CD4-positive, alpha-beta T cell treated with Interleukin-2 at 100 ng/mL for 4 hours (primary cell): Measurements from ENCODE around the gene AKAP6.

ENCODE experiments used
- DNase-seq: peaks from one replicate; pipeline ENCODE4 v3.0.0-alpha.2; 2020; ENCODE audit warnings: low spot score

Gene AKAP6

DNA sequence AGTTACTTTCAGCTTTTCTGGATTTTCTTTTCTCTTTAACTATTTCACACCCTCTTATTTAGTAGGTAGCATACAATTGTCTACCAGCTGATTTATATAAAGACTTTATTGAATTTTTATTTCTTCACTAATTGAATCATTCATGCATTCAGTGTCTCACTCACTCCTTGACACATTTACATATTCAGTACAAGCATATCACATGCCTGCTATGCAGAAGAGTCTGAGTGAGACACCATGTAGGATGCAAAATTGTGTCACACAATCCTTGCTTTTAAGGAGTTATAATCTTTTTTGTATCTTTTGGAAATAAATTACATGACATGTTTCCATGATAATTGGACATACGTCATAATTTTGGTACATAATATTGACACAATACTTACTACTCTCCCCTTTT is 83.0 kb downstream of the AKAP6 start:
- no peak for DNase-seq

DNA sequence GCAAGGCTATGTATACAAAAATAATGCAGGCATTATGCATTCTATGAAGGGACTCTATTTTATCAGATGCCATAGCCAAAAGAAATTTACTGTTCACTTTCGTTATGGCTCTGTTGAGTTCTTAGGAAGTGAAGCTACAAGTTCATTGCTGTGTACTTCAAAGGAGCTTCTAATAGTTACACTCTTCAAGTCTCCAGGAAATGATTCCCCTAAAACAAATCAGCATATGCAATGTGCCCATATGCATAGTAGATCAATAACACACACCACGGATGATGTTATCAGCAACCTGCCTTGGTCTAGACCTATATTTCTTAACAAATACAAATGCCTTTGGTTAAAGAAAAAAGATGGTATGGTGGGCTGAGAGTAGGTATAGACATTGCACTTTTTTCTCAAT is 83.4 kb downstream of the AKAP6 start:
- DNase-seq, result no peak

DNA sequence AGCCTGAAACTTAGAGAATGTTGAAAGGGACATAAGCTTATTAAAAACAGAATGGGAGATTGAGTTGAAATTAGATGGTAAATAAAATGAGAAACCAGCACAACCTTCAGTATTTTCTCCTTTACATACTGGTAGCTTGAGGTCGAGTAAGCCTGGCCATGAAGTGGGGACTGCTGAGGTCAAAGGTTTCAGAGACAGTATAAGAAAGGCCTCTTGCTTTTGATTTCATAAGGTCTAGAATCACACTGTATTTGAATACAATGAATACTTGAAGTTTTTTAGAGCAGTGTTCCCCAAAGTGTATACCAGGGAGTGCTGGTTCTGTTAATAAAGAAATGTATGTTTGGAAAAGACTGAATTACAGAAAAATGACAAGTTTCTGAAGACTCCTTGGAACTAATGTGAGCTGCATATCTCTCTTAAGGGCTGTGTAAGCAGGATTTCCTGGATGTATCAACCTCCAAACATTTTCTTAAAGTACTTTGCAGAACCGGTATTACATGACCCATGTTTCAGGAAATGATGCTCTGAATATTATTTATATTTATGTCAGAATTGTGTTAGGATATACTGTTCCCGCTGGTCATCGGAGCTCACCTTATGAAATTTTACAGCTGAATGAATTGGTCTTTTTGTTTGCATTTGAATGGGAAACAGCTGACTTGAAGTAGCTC is 85.0 kb downstream of the AKAP6 start:
- no peak for DNase-seq

DNA sequence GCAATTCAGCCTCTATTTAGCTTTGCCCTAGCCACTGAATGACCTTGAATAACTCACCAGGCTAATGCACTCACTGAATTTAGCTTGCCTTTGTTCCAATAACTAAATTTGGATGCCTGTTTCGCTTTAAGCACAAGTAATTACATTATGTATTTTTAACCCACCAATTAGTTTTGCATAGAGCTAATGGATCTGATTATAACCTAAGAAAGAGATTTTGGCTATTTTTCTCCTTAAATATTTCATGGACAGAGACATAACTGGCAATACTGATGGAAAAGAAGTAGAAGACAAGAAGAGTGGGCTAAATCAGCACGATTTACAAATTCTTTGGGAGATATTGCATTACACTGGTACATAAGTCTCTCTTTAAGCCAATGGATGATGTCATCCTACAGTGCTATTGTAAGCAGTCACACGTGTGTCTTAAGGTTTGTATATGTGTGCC is 85.7 kb downstream of the AKAP6 start:
- DNase-seq, result no peak

DNA sequence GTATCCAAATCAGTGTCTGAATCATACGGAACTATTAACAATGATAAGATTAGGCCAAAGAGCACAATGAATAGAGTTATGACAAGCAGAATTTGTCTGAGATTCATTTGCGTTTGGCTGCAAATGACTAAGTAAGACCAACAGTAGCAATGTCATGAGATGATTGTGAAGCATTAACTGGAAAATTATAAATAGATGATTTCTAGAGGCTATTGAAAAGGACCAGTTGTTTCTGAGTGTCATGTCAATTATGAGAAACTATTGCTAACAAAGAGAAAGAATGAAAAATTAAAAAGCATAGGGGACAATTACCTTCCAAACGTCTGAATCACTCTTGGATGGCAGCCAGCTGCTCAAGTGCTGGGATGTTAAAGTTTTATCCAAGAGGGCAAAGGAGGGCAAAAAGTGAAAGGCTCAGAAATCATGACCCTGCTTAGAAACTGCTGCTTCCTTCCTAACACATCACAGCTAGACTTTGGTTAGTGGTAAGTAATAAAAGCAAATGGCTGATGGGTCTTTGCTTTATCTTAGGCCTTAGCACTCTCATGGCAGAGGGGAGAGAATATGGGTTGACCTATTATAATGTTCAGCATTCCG is 89.0 kb downstream of the AKAP6 start:
- DNase-seq, result no peak

DNA sequence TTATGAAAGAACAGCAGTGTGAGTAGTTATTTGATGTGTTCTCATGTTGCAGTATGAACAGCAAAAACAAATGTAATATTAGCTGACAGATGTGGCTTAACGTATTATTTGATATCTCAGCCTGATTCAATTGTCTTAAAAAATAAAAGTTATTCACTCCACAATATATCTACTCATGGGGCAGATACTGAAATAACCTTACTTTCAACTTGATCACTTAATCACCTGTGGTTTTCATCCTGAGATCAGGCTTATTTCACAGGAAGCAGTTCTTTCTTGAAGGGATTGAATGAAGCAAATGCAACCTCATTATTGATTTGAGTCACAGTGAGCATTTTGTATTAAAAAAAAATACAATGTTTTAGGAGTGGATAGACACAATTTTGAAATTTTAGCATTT is 90.3 kb downstream of the AKAP6 start:
- no peak for DNase-seq

DNA sequence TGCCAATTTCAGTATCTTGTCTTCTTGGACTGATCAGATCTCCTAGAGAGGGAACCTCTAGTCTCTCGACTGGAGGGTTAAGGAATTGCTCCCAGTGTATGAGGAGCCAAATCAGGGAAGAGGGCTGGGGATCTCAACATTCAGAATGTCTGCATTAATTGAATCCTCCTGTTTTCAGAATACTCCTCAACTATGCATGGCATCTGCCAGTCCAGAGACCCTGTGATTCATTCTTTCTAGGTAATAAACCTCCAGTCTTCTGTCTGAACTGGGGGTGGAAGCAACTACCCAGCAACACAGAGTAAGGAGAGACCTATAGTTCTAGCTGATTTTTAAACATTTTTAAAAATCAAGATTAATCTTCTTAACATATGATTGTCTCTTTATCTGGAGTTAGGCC is 92.7 kb downstream of the AKAP6 start:
- no peak for DNase-seq

DNA sequence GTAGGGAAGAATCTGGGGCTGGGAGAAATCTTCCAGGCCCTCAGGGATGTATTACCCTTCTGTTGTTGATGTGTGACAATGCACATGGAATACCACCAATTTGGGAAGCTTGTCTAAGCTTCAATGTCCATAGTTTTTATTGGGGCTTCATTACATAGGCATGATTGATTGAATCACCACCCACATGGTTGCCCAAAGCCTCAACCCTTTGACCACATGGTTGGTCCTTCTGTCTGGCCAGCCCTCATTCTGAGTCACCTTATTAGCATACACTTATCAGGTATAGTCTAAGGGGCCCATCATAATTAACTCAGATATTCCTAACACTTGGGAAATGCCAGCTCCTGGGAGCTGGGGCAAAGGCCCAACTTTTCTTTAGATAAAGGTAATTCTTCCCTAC is 93.3 kb downstream of the AKAP6 start:
- no peak for DNase-seq

DNA sequence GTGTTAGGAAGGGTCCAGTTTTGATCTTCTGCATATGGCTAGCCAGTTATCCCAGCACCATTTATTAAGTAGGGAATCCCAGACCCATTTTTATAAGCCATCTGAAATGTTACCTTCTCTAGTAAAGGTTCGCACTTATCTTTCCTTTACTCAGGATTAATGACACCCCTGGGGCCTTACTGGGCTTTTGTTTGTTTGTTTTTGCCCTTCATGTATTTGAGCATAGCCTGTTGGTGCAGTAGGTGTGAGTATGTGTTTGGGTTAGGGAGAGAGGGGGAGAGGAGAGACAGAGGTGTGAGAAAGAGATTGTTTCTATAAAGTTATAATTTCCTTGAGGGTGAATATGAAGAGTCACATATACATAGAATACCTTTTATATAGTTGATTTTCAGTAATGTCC is 96.9 kb downstream of the AKAP6 start:
- no peak for DNase-seq

DNA sequence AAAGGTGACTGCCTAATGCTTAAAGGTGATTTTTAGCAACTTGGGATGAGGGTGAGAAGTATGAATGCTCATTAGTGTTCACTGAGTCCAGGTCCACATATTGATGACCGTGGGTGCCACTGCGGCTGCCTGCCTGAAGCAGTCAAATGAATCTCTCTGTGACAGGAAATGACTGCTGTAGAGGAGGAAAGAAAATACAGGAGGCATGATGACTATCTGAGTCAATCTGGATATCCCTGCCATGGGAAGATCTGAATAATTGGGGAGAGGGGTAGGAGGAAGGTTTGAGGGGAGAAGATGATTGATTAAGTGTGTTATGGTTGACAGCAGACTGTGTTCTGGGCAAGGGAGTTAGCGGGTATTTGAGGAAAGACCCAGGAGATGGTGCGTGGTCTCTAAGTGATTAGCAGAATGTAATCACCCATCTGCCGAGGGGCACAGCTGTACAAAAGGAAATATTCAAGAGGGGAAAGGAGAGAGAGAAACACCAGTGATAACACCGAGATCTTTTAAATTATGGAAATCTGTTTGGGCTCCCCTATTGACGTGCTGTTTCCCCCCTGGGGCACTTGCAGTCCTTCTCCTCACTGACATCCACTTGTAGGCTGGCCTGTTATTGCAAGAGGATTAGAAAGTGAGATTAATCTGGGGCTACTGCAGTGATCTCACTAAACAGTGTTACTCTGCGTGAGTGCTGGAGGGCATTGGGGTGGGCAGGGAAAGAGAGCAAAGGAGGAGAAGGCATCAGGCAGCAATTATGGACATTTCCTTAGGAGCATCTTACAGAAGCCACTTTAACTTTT is 97.7 kb downstream of the AKAP6 start:
- DNase-seq, result no peak

DNA sequence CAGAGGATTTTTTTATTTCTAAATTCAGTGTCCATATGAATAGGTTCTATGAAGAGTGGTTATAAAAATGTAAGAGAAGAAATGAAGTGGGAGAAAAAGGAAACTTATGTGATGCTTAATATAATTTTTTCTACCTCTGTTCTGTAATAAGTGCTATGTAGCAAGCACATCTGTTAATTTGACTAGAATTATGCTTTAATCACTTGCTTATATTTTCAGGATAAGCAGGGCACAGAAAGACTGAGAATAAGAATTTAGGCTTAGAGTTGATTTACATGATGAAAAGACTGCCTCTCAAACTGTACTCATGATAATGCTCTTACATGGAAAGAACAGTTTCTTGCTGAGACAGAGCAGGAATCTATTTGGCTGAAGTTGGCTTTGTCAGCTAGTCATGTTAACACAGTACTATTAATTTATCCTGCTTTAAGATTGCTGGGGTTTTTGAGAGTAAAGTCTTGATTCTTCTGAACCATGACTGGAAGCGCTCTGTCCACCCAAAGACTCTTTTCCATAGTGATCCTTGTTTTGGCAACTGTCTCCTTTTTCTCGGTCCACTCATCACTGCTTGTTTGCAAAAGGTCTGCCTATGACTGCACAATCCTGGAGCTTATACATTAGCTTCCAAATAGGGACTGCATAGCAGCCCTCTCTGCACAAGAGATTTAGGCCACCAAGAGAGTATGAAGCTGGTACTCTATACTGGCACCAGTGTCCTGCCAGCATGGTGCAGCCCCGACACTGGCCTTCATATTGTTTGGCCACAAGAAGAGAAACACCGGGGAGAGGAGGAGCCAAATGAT is 98.8 kb downstream of the AKAP6 start:
- no peak for DNase-seq

DNA sequence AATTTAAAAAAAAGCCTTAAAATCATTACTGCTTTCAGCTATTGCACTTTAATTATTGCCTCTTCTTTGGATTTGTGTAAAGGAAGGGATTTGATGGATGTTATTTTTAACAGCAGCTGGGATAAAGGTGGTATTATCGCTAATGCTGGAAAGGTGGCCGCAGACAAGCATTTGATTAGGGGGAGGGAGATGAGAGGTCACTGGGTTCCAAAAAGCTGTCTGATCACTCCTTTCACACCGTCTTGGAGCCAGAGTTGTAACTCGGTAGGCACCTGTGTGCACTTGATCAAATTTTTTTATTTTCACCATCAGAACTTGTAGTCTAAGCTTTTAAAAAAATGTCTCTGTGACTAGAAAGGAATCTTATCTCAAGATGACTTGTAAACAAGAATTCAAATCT is 99.8 kb downstream of the AKAP6 start:
- DNase-seq, result no peak

DNA sequence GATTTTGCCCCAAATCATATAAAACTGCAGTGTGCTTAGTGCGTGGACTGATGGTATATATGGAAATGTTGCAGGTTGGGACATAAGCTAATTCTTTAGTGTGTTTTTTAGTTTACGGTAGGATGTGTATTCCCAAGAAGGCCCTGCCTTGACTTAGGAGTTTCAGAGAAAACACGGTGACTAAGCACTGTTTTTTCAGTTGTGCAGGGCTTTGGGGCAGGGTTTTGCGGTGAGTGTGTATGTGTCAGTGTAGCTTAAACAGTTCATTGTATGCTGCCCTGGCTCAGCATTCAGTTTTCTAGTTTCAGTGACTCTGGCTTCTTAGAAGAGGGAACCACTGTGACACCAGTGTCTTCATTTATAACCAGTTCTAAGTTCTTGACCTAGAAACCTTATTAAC is 101.2 kb downstream of the AKAP6 start:
- DNase-seq, result no peak

DNA sequence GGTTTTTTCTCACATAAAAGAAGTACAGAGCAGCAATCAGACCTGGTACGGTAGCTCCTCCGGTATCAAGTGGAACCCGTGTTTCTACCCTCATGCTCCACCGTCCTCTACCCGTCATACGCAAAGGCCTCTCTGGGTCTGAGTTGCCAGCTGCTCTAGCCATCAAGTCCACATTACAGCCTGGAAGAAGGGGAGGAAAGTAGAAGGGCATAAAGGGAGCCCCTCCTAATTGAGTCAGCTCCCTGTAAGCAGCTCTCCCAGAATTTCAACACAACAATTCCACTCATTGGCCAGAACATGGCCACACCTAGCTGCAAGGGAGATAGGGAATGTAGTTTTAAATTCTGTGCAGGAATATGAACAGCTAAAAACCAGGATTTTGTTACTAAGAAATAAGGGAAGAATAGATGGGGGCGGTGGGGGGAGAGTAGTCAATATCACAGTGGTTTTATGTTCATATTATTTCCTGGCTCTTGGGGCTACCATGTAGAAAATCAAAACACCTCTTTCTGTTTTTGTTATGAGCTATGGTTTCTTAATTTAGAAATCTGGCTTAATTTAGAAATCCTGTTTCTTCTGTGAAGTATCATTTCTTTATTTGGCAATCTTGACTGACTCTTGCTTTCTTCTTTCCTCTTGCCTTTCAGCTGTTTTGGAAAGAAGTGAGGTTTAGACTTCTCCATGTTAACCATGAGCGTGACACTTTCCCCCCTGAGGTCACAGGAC is 103.9 kb downstream of the AKAP6 start:
- DNase-seq, result no peak

DNA sequence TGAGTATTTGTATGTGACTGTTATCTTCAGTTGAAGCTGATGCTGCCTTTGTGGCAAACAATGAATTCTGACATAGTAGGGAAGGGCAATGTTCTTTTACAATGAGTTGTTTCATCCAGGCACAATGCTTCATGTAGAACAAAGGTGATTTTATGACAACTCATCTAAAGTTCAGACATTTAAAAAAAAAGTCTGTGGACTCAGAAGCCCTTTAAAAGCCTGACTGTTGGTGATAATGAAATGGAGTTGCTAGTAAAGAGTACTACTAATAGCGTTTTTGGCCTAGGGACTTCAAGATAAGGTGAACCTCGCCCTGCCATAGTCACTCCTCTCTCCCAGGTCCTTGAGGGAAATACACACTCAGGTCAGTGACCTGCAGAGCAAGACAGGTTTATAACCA is 105.1 kb downstream of the AKAP6 start:
- no peak for DNase-seq

DNA sequence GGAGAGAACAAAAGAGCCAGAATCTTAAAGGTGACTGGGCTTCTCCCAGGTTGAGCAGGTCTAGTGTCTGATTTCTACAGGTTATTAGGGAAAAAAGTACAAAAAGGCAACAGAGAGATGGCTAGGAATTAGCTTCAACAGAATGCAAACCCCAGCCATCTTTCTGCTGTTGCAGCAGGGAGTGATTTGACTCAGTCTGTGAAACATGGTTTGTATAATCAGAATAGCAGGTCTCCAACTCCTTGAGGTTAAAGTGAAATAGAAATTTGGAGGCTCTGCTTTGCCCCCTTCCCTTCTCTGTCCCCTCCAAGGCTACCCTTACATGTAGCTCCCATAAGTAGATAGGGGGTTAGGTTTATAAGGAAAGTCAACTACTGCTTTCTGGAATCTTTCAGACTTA is 105.8 kb downstream of the AKAP6 start:
- no peak for DNase-seq

DNA sequence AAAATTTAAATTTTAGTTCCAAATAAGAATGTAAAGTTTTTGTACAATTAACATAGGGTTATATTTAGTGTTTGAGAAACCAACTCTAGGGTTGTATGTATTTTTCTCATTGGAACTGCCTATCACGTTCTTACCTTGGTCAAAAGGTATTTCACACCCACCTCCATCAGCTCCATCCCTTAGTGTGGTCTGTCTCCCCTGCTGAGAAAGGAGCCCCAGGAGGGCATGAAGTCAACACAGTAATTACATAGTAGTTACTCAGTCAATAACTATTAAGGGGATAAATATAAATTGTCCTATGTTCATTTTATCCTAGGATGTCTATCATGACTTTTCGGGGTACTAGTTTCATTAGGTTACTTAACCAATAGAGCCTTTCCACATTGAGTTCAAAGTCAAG is 106.3 kb downstream of the AKAP6 start:
- DNase-seq, result no peak

DNA sequence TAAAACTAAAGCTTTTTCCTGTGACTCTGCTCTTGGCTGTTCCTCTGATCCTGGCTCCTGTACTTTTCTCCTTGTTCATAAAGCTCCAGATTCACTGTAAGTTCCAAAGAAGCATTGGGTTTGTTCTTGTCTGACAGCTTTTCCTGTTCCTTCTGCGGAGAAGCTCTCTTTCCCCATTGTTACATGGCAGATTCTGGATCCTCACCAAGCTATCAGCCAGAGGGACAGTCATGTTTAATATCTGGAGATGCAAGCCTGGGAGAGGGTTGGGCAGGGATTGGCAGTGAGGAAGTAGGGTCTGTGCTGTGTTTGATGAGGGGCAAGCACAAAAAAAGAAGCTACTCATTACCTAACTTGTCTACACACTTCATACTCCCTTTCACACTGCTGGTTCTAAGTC is 107.9 kb downstream of the AKAP6 start:
- no peak for DNase-seq

DNA sequence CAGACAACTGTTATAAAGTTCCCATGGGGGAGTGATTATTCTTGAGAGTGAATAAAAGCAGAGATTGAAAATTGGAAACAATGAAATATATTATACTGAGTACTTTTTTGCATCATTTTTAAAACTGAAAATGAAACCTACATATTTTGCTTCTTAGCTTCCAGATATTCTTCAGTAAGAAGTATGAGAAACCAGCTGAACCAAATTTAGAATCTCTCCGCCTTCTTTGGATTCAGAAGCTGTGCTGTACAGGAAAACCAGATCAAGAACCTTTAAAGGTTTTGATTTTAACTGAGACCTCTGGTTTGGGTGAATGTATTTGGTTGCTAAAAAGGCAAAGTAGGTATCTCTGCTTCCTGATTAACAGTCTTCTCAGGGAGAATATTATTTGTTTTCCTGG is 109.4 kb downstream of the AKAP6 start:
- DNase-seq, result no peak

DNA sequence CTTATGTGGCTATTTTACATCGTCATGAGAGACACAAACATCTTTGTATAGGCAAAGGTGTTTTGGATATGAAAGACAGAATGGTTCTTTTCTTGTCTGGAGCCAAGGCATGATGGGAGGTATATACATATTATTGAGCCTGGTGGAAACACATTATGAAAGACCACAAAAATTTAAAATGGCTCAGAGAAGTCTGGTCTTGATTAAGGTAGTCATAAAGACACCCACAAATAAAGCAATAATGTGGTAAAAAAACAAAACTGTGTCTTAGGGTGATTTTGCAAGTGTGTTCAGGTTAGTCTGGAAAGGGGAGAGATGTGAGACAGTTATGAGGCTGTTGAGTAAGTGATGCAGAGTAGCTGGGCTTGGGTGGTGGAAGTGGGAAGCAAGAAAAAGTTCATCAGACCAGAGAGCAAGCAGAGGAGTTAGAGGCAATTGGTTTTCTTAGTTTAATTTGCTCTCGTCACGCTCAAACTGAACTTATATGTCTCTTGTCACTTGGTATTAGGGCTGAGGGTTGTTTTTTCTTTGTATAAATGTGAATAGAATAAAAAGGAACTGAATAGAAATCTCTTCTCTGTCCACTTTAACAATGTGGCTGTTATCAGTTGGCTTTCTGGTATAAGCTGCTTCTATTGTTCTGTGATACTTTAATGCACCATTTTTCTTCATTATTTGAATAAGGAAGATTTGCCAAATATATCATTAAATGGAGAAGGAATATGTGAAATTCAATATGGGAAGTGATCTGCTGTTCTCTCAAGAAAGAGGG is 115.0 kb downstream of the AKAP6 start:
- no peak for DNase-seq

DNA sequence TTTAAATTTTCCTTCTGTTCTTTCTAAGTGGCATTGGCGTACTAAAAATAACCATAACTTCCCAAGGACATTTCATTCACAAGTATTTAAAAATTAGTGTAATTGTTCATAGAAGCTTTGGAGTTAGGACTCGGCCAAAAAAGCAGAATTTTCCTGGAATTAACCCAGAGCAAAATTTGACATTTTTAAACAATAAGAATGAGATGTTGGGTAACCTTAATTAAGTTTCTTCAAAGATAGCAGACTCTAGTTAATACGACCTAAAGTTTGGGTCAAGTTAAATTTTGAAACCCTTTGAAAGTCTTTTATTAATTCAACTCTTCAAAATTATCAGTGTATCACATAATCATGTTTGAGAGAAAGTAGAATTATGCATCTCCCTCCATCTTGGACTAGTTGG is 118.3 kb downstream of the AKAP6 start:
- no peak for DNase-seq
